ENCODE results near the gene SPSB1. TPM values are rescaled to one million over a fixed set of nuclear protein-coding genes. Genes with fewer than 3 reads are reported as not detected.

SPSB1 gene
- total RNA-seq, 1 donor from 2014 or later, result 5.6 TPM

DNA sequence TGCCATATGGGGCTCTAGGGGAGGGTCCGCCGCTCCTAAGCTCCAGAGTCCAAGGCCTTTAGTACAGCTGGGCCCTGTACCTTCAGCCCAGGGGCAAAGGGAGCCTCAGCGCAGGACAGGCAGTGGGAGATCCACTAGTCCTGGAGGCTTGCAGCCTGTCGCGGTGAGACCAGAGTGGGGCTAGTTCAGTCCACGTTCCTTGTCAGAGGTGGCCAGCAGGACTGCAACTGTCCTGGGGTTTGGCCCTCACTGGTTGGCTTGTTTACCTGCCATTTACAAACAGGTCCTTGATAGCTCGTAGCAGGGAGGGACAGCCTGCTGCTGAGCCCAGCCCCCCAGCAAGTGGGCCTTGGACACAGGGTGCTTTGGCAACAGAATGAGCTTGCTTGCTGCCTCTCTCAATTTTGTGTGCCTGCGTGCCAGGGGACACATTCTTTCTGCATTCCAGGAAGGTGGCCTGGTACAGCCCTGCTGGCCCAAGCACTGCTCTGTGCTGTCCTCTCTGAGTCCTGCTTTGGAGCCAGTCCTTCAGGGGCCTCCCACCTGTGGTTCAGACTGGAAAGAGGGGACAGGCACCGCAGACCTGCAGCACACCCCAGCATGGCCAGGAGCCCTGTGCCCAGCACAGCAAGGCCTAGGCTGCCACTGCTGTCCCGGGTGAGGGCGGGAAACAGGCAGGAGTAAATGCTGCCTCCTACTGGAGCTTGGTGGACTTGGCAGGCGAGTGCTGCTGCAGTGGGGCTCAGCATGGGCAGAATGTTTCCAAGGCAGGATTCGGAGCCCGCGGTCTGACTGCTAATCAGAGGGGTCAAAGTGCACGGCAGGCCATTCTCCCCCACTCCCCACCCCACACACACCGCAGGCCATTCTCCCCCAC is 42.9 kb upstream of the SPSB1 start:
- Mint-ChIP-seq H3K4me1 (ENCODE audit: unreplicated experiment) (peaks cover 29% of the 10 kb centered on the region), H3K27me3 (peaks cover 9% of the 10 kb centered on the region), H3K9me3 (no peaks in the 10 kb centered on the region), H3K4me3 (no peak overlapping the region), H3K27ac (no peak overlapping the region), H3K36me3 (peaks cover 4% of the 10 kb centered on the region)
- TF ChIP-seq, protein P1, sequence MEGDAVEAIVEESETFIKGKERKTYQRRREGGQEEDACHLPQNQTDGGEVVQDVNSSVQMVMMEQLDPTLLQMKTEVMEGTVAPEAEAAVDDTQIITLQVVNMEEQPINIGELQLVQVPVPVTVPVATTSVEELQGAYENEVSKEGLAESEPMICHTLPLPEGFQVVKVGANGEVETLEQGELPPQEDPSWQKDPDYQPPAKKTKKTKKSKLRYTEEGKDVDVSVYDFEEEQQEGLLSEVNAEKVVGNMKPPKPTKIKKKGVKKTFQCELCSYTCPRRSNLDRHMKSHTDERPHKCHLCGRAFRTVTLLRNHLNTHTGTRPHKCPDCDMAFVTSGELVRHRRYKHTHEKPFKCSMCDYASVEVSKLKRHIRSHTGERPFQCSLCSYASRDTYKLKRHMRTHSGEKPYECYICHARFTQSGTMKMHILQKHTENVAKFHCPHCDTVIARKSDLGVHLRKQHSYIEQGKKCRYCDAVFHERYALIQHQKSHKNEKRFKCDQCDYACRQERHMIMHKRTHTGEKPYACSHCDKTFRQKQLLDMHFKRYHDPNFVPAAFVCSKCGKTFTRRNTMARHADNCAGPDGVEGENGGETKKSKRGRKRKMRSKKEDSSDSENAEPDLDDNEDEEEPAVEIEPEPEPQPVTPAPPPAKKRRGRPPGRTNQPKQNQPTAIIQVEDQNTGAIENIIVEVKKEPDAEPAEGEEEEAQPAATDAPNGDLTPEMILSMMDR (conservative IDR thresholded peaks at IDR 0.05), result peak; percentile 73
- no peak for DNase-seq (ENCODE audit: extremely low spot score, unreplicated experiment)

DNA sequence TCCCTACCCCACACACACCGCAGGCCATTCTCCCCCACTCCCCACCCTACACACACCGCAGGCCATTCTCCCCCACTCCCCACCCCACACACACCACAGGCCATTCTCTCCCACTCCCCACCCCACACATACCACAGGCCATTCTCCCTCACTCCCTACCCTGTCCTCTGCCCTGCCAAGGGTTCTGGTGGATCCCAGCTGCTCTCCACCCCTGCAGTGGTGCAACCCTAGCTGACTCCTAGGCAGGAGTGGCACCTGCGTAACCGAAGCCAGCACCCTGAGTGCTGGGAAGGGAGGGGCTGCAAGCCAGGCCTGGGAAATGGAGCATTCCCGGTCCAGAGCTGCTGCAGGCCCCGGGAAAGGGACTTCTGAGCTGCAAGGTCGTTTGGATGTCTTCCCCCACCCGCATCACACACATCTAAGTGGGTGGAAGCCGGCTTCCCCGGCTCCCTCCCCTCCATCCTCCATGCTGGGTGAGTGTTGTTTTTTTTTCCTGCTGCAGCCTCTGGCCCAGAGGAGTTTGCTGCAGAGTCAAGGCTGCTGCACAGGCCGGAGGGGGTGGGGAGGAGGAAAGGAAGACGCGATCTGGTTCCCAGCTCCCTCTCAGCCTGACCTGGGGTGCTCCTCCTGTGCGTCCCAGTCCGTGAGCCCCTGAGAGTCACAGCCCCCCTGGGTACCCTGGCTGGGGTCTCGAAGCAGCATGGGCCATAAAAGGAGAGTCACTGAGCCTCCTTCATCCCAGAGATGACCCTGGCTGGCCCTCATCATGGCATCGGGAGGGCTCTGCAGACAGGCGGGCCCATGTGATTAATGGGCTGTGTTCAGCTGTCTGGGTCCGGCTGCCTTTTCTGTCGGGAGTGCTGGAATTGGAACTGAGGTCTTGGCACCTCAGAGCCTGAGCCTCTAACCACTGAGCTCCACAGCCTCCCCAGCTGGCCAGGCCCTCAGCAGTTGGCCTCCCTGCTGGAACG is 42.0 kb upstream of the SPSB1 start:
- H3K9me3 Mint-ChIP-seq, result no peaks in the 10 kb centered on the region
- peaks cover 10% of the 10 kb centered on the region for H3K27me3 Mint-ChIP-seq
- H3K4me1 Mint-ChIP-seq (ENCODE audit: unreplicated experiment), result peaks cover 31% of the 10 kb centered on the region
- peaks cover 6% of the 10 kb centered on the region for H3K36me3 Mint-ChIP-seq
- no peak overlapping the region for H3K4me3 Mint-ChIP-seq
- TF ChIP-seq, protein P1 (conservative IDR thresholded peaks at IDR 0.05), result no peak
- H3K27ac Mint-ChIP-seq, result no peak overlapping the region
- no peak for DNase-seq (ENCODE audit: extremely low spot score, unreplicated experiment)

DNA sequence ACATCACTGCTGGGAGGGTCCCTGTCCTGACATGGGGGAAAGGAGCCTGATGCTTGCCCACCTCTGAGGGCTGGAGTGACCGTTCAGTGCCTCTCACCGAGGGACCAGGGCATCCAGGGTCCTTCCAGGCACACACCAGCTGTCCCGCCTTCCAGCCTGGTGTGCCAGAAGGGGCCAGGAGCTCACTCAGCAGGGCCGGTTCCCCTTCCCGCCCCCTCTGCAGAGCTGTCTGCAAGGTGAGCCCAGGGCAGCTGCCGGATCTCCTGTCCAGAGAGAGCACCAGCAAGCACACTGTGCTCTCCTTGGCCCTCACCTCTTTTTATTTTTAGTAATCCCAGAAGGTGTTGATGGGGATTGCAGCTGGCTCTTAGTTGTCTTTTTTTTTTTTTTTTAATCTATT is 41.2 kb upstream of the SPSB1 start:
- Mint-ChIP-seq H3K27me3 (peaks cover 10% of the 10 kb centered on the region), H3K4me1 (ENCODE audit: unreplicated experiment) (peaks cover 31% of the 10 kb centered on the region), H3K27ac (no peak overlapping the region), H3K9me3 (no peaks in the 10 kb centered on the region), H3K36me3 (peaks cover 6% of the 10 kb centered on the region), H3K4me3 (no peak overlapping the region)
- TF ChIP-seq, protein P1 (conservative IDR thresholded peaks at IDR 0.05), result no peak
- DNase-seq (ENCODE audit: extremely low spot score, unreplicated experiment), result no peak

DNA sequence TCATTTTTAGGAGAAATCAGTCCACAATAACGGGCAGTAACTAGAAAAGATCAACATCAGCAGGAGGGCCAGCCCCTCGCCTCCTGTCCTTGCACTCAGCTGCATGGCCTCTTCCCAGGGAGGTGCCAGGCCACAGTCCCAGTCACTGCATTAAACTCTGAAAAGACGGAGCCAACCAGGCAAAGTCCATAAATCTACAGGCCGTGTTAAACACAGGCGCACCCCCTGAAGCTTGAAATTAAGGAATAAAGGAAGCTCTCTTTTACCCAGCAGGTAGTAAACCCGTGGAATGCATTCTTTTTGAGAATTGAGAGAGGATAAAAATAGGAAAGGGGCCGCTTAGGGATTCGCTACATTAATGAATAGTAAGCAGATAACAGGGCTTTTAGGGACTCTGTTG is 39.7 kb upstream of the SPSB1 start:
- peaks cover 10% of the 10 kb centered on the region for H3K27me3 Mint-ChIP-seq
- TF ChIP-seq, protein P1 (conservative IDR thresholded peaks at IDR 0.05), result no peak
- DNase-seq (ENCODE audit: extremely low spot score, unreplicated experiment), result no peak
- peak overlapping the region; percentile 51 for H3K4me3 Mint-ChIP-seq
- H3K36me3 Mint-ChIP-seq, result peaks cover 8% of the 10 kb centered on the region
- peak overlapping the region; percentile 16 for H3K27ac Mint-ChIP-seq
- H3K9me3 Mint-ChIP-seq, result no peaks in the 10 kb centered on the region
- H3K4me1 Mint-ChIP-seq (ENCODE audit: unreplicated experiment), result peaks cover 35% of the 10 kb centered on the region

DNA sequence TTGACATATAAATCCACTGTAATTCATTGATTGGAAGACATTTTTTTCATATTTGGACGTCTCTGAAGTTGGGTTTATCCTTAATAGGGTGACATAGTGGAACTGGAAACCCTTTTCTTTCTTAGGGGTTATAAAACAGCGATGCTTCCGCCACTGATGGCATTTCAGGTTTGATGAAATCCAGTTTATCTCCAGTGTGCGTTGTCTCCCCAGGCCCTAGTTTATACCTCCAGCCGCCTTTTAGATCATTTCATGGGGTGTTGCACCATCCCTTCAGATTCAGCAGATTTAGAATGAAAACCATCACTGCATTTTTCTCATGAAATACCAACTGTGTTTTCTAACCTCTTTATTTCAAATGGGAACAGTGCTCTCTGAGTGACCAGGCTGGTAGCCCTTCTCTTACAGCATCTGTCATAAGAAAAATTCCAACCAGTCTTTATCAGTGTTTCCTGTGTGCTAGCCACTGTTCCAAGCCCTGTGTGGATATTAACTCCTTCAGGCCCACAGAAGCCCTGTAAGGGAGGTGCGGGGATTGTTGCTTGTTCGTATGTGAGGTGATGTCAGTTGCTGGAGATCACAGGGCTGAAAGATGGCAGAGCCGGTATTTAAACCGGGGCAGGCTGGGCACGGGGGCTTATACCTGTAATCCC is 39.1 kb upstream of the SPSB1 start:
- TF ChIP-seq, protein P1 (conservative IDR thresholded peaks at IDR 0.05), result no peak
- peaks cover 10% of the 10 kb centered on the region for H3K27me3 Mint-ChIP-seq
- DNase-seq (ENCODE audit: extremely low spot score, unreplicated experiment), result no peak
- H3K27ac Mint-ChIP-seq, result peak overlapping the region; percentile 44
- H3K4me3 Mint-ChIP-seq, result peak overlapping the region; percentile 60
- peaks cover 35% of the 10 kb centered on the region for H3K4me1 Mint-ChIP-seq (ENCODE audit: unreplicated experiment)
- H3K36me3 Mint-ChIP-seq, result peaks cover 13% of the 10 kb centered on the region
- H3K9me3 Mint-ChIP-seq, result no peaks in the 10 kb centered on the region
